Fibroblast of mammary gland (primary cell): Measurements from ENCODE around the gene PCSK5.

Experiments used
- DNase-seq: peaks from one replicate; pipeline ENCODE4 v3.0.0-alpha.2; 2010; ENCODE audit warnings: low read depth
- H3K4me3 ChIP-seq: 2 replicates; pipeline ENCODE4 v1.5.1; 2011; ENCODE audit warnings: low read depth, mild to moderate bottlenecking, low read length, moderate library complexity; ENCODE audit not compliant: control insufficient read depth
- TF ChIP-seq, protein P1 (sequence below): conservative IDR thresholded peaks from 2 replicates; pipeline ENCODE4 v1.5.1; 2011; ENCODE audit warnings: low read depth, low read length, inconsistent platforms; ENCODE audit not compliant: control insufficient read depth, insufficient read depth

Gene PCSK5

GRCh38 chr9:76191493-76191892 is 301.0 kb downstream of the PCSK5 start:
- TF ChIP-seq, protein P1, sequence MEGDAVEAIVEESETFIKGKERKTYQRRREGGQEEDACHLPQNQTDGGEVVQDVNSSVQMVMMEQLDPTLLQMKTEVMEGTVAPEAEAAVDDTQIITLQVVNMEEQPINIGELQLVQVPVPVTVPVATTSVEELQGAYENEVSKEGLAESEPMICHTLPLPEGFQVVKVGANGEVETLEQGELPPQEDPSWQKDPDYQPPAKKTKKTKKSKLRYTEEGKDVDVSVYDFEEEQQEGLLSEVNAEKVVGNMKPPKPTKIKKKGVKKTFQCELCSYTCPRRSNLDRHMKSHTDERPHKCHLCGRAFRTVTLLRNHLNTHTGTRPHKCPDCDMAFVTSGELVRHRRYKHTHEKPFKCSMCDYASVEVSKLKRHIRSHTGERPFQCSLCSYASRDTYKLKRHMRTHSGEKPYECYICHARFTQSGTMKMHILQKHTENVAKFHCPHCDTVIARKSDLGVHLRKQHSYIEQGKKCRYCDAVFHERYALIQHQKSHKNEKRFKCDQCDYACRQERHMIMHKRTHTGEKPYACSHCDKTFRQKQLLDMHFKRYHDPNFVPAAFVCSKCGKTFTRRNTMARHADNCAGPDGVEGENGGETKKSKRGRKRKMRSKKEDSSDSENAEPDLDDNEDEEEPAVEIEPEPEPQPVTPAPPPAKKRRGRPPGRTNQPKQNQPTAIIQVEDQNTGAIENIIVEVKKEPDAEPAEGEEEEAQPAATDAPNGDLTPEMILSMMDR, result no peak
- no peak for DNase-seq
- no peak overlapping the region for H3K4me3 ChIP-seq

GRCh38 chr9:76192013-76192412 is 301.5 kb downstream of the PCSK5 start:
- TF ChIP-seq, protein P1, result no peak
- H3K4me3 ChIP-seq, result no peak overlapping the region
- DNase-seq, result no peak

GRCh38 chr9:76194896-76195295 is 304.4 kb downstream of the PCSK5 start:
- no peak overlapping the region for H3K4me3 ChIP-seq
- DNase-seq, result peak; percentile 51
- TF ChIP-seq, protein P1, result no peak

- DNase-seq, result peak; percentile 41
- TF ChIP-seq, protein P1, result no peak
- no peak overlapping the region for H3K4me3 ChIP-seq
Observed at GRCh38 chr9:76198336-76198735, 307.9 kb downstream of the PCSK5 start.

- no peak for DNase-seq
- H3K4me3 ChIP-seq, result no peak overlapping the region
- TF ChIP-seq, protein P1, result no peak
Observed at GRCh38 chr9:76200315-76200714, 309.8 kb downstream of the PCSK5 start.

GRCh38 chr9:76200745-76201144 is 310.3 kb downstream of the PCSK5 start:
- TF ChIP-seq, protein P1, result no peak
- DNase-seq, result no peak
- H3K4me3 ChIP-seq, result no peak overlapping the region

DNA sequence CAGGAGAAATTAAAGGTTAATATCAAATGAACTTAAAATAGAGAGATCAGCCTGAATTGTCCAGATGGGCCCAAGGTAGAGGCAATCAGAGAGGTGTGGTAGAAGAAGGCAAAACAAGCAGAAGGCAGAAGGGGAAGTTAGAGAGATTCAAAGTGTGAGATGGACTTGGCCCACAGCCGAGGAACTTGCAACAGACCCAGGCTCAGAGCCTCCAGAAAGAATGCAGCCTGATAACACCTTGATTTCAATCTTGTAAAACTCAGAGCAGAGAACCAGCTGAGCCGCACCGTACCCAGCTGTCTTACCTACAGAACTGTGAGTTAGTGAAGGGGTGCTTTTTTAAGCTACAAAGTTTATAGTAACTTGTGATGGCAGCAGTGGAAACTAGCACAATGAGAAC is 312.9 kb downstream of the PCSK5 start:
- TF ChIP-seq, protein P1, result no peak
- DNase-seq, result no peak
- H3K4me3 ChIP-seq, result no peak overlapping the region
